ENCODE results near the gene DYNLT3. TPM values are rescaled to one million over a fixed set of nuclear protein-coding genes. Genes with fewer than 3 reads are reported as not detected.
A peak's percentile ranks its signal among the peaks of the same experiment; 100 is the strongest.

The DYNLT3 gene
- 13.6 TPM for total RNA-seq
- long read RNA-seq, transcript DYNLT3-201 (5 exons, 2,217 nt), result major isoform, 49 of 51 reads
- long read RNA-seq, partial matches to known transcripts, result 0 of 51 reads
- long read RNA-seq, other reads (novel, unspliced or antisense), result 2 of 51 reads

DNA sequence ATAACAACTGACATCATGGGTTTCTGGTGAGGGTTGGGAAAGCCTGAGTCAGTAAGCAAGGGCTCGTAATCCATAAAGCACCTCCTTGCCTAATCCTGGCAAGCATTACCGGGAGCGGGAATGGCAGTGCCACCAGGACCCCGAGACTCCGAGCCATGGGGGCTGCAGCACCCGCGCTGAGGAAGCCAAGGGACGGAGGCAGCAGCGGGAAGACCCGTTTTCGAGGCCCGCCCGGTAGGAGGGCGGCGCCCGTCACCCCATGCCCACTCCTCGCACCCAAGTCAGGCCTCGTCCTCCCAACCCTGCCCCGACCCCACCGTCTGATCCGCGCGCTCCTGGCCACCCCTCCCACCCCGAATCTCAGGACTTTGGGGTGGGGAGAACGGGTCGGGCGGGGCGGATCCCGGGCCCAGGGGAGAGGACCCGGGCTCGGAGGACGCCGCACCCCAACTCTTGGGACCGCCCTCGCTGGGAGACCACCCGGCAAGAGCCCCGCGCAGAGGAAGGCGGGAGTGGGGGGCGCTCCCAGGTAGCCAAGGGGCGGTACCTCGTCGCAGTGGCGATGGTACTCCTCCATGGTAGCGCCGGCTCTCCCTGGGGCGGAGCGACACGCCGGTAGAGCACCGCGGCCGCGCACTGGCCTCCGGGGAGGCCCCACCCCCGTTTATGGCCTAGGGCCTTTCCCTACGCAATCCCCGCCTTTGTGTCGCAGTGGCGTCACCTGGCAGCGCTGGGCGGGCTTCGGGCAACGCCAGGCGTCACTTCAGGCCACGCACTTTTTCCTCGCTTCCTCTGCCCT is at the start of gene DYNLT3:
Gene DYNLT3 (minus strand): TSS at position 638 of the 799 bp plus-strand sequence. CDS start 61 bp downstream, at position 577.
- intact Hi-C loops (cut with DNase I), result no loop called here
- ATAC-seq (ENCODE audit: poor library complexity), result peak; percentile 100
- DNase-seq, result peak; percentile 89

DNA sequence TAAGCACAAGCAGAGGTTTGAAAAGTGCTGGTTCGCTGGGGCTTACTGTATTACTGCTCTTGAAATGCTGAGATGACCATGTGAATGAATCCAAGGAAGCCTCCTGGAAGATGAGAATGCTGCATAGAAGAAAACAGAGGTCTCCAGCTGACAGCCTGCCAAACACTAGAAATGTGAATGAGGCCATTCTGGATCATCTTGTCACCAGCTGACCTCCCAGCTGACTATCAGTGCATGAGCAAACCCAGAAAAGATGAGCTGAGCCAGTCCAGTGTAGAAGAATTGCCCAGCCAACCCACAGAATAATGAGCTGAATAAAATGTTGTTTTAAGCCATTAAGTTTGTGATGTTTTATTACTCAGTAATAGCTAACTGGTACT is 49.1 kb upstream of the DYNLT3 start:
- no peak for ATAC-seq (ENCODE audit: poor library complexity)
- intact Hi-C loops (cut with DNase I), result no loop called here
- DNase-seq, result no peak

- intact Hi-C loops (cut with DNase I), result no loop called here
- ATAC-seq (ENCODE audit: poor library complexity) (no peak), DNase-seq (no peak)
Measured at GRCh38 chrX:37895795-37896510, 48.6 kb upstream of the DYNLT3 start.

GRCh38 chrX:37894725-37895124 is 47.4 kb upstream of the DYNLT3 start:
- ATAC-seq (ENCODE audit: poor library complexity), result no peak
- DNase-seq, result no peak

GRCh38 chrX:37888010-37888409 is 40.6 kb upstream of the DYNLT3 start:
- DNase-seq (no peak), ATAC-seq (ENCODE audit: poor library complexity) (no peak)
- intact Hi-C loops (cut with DNase I), result no loop called here

More at GRCh38 chrX:37894725-37895124, 47.4 kb upstream of the DYNLT3 start:
- intact Hi-C loops (cut with DNase I), result no loop called here

DNA sequence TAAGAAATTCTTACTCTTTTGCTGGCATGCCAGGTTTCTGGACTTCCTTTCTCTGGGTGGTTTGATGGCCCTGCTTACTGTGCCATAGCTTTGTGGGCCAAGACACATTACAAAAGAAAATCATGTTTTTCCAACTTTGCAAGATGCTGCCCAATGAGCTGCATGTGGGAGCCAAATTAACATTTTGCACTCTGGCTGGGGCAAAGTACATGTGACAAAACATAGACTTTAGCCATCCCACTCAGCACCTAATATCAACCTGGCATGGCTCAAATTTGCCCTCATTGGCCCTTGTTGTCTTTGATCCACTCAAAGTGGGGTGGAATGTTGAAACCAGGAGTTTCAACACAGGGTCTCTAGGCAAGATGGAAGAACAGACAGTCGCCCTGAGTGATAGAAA is 40.0 kb upstream of the DYNLT3 start:
- intact Hi-C loops (cut with DNase I), result no loop called here
- ATAC-seq (ENCODE audit: poor library complexity), result no peak
- no peak for DNase-seq

DNA sequence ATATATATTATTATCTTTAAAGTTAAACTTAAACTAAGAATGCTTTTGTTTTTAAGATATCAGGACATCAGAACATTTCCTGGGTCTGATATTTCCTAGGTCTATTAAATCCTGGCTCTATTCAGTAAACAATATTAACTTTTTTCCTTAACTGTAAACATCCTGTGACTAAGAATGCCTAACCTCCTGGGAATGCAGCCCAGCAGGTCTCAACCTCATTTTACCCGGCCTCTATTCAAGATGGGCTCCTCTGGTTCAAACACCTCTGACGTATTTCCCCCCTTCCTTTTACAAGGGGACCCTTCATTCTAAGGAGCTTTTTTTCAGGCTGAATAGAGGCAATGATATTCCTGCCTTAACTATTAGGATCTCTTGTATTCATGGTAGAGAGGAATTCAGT is 35.8 kb upstream of the DYNLT3 start:
- intact Hi-C loops (cut with DNase I), result no loop called here
- DNase-seq (no peak), ATAC-seq (ENCODE audit: poor library complexity) (no peak)

DNA sequence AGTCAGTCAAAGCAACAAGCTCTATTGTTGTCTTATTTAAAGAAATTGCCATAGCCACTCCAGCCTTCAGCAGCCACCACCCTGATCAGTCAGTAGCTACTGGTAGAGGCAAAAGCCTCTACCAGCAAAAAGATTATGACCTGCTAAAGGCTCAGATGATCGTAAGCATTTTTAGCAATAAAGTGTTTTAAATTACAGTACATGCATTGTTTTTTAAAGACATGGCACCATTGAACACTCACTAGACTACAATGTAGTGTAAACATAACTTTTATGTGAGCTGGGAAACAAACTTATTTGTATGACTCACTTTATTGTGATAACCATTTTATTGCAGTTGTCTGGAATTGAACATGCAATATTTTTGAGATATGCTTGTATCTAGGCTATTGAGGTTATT is 32.3 kb upstream of the DYNLT3 start:
- intact Hi-C loops (cut with DNase I), result no loop called here
- DNase-seq, result no peak
- no peak for ATAC-seq (ENCODE audit: poor library complexity)

DNA sequence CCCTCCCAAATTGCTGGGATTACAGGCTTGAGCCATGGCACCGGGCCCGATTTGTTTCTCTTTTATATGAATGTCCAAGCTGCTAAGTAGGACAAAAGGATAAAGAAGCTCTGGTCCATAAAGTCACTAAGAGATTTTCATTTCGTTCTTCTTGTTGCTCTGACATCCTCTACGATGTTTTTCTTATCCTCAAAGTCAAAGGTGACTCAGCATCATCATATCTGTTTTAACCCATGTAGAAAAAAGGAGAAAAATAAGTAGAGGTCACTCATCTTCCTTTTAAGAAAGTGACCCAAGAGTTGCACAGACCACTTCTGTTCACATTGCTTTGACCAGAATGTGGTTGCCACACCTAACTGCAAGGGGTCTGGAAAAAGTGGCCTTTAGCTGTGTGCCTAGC is 29.3 kb upstream of the DYNLT3 start:
- no peak for ATAC-seq (ENCODE audit: poor library complexity)
- DNase-seq, result no peak
- intact Hi-C loops (cut with DNase I), result no loop called here

DNA sequence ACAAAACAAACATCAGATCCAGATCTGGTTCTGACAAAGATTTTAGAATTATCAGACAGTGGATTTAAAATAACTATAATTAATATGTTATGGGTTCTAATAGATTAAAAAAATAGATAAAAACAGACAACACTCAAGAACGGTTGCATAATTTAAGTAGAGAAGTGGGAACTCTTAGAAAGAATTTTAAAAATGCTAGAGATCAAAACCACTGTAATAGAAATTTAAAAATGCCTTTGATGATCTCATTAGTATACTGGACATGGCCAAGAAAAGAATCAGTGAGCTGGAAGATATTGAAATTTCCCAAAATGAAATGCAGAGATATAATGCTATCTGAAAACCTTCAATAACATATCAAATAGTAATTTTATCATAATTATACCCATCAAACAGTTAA is 28.3 kb upstream of the DYNLT3 start:
- intact Hi-C loops (cut with DNase I), result no loop called here
- ATAC-seq (ENCODE audit: poor library complexity) (no peak), DNase-seq (no peak)

- intact Hi-C loops (cut with DNase I), result no loop called here
- ATAC-seq (ENCODE audit: poor library complexity), result no peak
Measured at GRCh38 chrX:37873220-37873619, 25.8 kb upstream of the DYNLT3 start.

GRCh38 chrX:37872303-37872655 is 24.9 kb upstream of the DYNLT3 start:
- intact Hi-C loops (cut with DNase I), result no loop called here
- DNase-seq (no peak), ATAC-seq (ENCODE audit: poor library complexity) (no peak)

More at GRCh38 chrX:37873220-37873619, 25.8 kb upstream of the DYNLT3 start:
- DNase-seq, result no peak

- no peak for DNase-seq
- intact Hi-C loops (cut with DNase I), result no loop called here
- ATAC-seq (ENCODE audit: poor library complexity), result peak; percentile 73
Measured at GRCh38 chrX:37871626-37872302, 24.4 kb upstream of the DYNLT3 start.

DNA sequence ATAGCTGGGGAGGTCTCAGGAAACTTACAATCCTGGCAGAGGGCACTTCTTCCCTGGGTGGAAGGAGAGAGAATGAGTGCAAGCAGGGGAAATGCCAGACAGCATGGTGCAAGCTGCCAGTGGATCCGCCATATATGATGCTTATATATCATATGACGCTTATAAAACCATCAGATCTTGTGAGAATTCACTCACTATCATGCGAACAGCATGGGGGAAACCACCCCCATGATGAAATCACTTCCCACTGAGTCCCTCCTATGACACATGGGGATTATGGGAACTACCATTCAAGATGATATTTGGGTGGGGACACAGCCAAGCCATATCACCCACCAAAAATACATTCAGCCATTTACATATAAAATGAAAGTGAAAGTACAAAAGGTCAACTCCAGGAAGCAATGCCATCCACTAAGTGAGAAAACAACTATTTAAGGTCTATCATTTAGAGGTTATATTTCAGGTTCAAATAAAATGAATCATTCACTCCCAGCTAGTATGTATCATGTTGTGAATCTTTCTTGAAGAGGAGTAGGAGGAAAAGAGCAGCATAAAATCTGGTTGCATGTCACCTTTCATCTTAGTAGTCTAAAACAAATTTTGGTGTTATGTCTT is 20.3 kb upstream of the DYNLT3 start:
- DNase-seq (no peak), ATAC-seq (ENCODE audit: poor library complexity) (no peak)
- intact Hi-C loops (cut with DNase I), result no loop called here

DNA sequence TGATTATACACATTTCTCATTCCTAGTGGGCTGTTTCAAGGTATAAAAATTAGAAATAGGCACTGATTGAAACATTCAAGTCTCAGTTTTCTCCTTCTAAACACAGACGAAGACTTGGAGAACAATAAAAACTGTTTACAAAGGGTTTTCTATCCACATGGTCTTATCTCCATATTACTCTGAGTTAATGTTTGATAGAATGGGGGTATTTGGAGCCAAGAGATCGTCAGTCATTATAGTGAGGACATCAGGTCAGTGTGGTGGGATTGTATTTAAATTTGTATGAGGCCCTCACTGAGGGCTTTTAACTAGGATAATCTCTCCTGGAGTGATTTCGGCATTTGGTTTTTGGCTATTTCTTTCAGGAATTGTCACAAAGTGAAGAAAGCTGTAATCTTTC is 16.4 kb upstream of the DYNLT3 start:
- intact Hi-C loops (cut with DNase I), result no loop called here
- ATAC-seq (ENCODE audit: poor library complexity), result no peak

DNA sequence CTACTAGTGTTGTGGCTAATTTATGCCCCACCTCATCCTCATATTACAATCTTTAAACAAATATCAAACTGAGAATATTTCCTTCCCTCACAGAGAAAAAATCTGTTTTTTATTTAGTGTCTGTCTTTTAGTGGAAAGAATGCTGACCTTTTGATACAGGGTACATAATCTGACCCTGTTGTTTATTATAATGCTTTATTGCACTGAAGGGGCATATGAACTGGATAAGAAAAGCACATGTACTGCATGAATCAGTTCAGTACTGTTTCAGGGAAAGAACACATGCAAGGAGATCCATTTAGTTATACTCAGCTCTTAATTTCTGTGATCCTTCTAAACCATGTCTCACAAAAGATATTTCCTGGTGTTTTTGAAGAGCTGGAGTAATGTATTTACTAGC is 15.5 kb upstream of the DYNLT3 start:
- intact Hi-C loops (cut with DNase I), result no loop called here
- ATAC-seq (ENCODE audit: poor library complexity) (no peak), DNase-seq (no peak)

More for the DNA sequence above, 16.4 kb upstream of the DYNLT3 start:
- no peak for DNase-seq

- DNase-seq, result no peak
- no peak for ATAC-seq (ENCODE audit: poor library complexity)
- intact Hi-C loops (cut with DNase I), result no loop called here
Measured at GRCh38 chrX:37860721-37861120, 13.3 kb upstream of the DYNLT3 start.

GRCh38 chrX:37854748-37855147 is 7.4 kb upstream of the DYNLT3 start:
- DNase-seq (no peak), ATAC-seq (ENCODE audit: poor library complexity) (no peak)
- intact Hi-C loops (cut with DNase I), result no loop called here

DNA sequence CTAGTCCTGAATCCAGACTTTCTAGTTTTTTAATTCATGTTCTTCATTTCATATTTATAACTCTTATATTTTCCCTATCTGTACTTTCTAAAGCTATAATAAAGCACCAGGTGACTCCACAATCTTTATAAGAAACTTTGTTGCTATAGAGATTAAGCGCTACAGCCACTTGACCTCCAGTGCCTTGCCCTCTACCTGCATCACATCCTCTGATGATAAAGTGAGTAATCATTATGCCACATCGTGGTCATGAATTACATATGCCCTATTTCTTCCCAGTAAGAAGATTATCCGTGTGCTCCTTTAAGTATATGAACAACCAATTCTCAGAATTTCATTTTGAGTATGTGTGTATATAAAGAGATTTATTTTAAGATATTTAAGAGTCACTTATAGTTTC is 6.8 kb upstream of the DYNLT3 start:
- DNase-seq (no peak), ATAC-seq (ENCODE audit: poor library complexity) (no peak)
- intact Hi-C loops (cut with DNase I), result no loop called here

Data from Right ventricle myocardium superior (tissue), 1 donor.